NCI-H446 (cell line): ENCODE measurements around the gene DBI.
"Not testable (repeated sequence)": the region's sequence is repeated elsewhere in the genome, so short reads cannot be mapped to it uniquely, and the experiment has no call there.

ENCODE experiments used
- DNase-seq, 2 experiments: peaks; one replicate each; lab custom pipeline; 2025; lab: John Stamatoyannopoulos, UW

Gene DBI

GRCh38 chr2:119365436-119365835, 1.3 kb upstream of the DBI start:
- no peak for DNase-seq

- DNase-seq = peak in 1 of 2 experiments; percentile 46
These were observed 572 bp upstream of the DBI start for GRCh38 chr2:119366161-119366648.

- no peak for DNase-seq
These were observed 809 bp downstream of the DBI start for GRCh38 chr2:119367472-119368099.

GRCh38 chr2:119369845-119370244, 3.1 kb downstream of the DBI start:
- DNase-seq = no peak

GRCh38 chr2:119371111-119371510, 4.3 kb downstream of the DBI start:
- peak; percentile 33 to 77 for DNase-seq

- no peak for DNase-seq
These were observed 6.2 kb downstream of the DBI start for GRCh38 chr2:119372778-119373568.

GRCh38 chr2:119373907-119374745, 7.3 kb downstream of the DBI start:
- not testable (repeated sequence) for DNase-seq

GRCh38 chr2:119376406-119376805, 9.6 kb downstream of the DBI start:
- not testable (repeated sequence) for DNase-seq

- DNase-seq = no peak
These were observed 10.0 kb downstream of the DBI start for GRCh38 chr2:119376810-119377209.

GRCh38 chr2:119377294-119377992, 10.7 kb downstream of the DBI start:
- no peak for DNase-seq

- no peak for DNase-seq
These were observed 11.2 kb downstream of the DBI start for GRCh38 chr2:119377993-119378345.

- no peak for DNase-seq
These were observed 11.8 kb downstream of the DBI start for GRCh38 chr2:119378566-119378965.

- DNase-seq = peak; percentile 36 to 86
These were observed 16.8 kb downstream of the DBI start for GRCh38 chr2:119383410-119384140.

GRCh38 chr2:119384971-119385370, 18.2 kb downstream of the DBI start:
- no peak for DNase-seq

- DNase-seq = no peak
These were observed 18.7 kb downstream of the DBI start for GRCh38 chr2:119385466-119385865.

GRCh38 chr2:119387381-119388129, 20.8 kb downstream of the DBI start:
- peak; percentile 74 to 92 for DNase-seq

- peak; percentile 34 to 82 for DNase-seq
These were observed 23.0 kb downstream of the DBI start for GRCh38 chr2:119389615-119390306.

- no peak for DNase-seq
These were observed 27.4 kb downstream of the DBI start for GRCh38 chr2:119393971-119394748.

- no peak for DNase-seq
These were observed 30.4 kb downstream of the DBI start for GRCh38 chr2:119397196-119397595.
